ENCODE results near the gene ESYT2.

Gene ESYT2

DNA sequence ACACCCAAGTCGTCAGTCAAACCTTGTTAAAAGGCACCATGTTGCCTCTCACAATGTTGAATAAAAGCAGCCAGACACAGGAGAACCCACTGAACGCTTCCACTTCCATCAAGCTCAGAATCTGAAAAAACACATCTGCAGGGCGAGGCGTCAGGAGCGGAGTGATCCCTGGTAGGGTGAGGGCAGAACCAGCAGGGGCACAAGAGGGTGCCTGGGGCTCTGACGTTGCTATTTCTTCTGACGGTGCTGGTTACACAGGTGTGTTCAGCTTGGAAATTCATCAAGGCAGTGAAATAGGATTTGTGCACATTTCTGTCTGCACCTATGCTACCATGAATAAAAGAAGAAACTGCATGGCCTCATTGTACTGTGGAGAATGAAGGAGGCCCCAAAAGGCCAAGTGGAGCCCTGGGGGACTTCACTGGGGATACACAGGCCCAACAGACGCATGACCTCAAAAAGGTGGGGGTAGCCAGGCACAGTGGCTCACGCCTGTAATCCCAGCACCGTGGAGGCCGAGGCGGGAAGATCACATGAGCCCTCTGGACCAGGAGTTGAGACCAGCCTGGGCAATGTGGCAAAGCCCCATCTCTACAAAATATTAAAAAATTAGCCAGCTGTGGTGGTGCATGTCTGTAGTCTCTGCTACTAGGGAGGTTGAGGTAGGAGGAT lies 105.5 kb downstream of the ESYT2 start:
- Histone ChIP-seq H3K27ac (ENCODE audit: poor library complexity, severe bottlenecking) (no peak overlapping the region), H3K4me3 (ENCODE audit: severe bottlenecking) (no peak overlapping the region), H3K27me3 (ENCODE audit: insufficient read depth, poor library complexity, severe bottlenecking) (no peaks in the 10 kb centered on the region), H3K9me3 (ENCODE audit: severe bottlenecking) (no peaks in the 10 kb centered on the region), H3K4me1 (ENCODE audit: insufficient read depth, poor library complexity, severe bottlenecking) (no peaks in the 10 kb centered on the region), H3K36me3 (ENCODE audit: low read depth) (no peaks in the 10 kb centered on the region)
- peak; percentile 15 for ATAC-seq (ENCODE audit: low read depth)
- TF ChIP-seq, protein P1, sequence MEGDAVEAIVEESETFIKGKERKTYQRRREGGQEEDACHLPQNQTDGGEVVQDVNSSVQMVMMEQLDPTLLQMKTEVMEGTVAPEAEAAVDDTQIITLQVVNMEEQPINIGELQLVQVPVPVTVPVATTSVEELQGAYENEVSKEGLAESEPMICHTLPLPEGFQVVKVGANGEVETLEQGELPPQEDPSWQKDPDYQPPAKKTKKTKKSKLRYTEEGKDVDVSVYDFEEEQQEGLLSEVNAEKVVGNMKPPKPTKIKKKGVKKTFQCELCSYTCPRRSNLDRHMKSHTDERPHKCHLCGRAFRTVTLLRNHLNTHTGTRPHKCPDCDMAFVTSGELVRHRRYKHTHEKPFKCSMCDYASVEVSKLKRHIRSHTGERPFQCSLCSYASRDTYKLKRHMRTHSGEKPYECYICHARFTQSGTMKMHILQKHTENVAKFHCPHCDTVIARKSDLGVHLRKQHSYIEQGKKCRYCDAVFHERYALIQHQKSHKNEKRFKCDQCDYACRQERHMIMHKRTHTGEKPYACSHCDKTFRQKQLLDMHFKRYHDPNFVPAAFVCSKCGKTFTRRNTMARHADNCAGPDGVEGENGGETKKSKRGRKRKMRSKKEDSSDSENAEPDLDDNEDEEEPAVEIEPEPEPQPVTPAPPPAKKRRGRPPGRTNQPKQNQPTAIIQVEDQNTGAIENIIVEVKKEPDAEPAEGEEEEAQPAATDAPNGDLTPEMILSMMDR (IDR thresholded peaks at IDR 0.05; ENCODE audit: poor library complexity, severe bottlenecking): no peak
- DNase-seq (ENCODE audit: low spot score): no peak

DNA sequence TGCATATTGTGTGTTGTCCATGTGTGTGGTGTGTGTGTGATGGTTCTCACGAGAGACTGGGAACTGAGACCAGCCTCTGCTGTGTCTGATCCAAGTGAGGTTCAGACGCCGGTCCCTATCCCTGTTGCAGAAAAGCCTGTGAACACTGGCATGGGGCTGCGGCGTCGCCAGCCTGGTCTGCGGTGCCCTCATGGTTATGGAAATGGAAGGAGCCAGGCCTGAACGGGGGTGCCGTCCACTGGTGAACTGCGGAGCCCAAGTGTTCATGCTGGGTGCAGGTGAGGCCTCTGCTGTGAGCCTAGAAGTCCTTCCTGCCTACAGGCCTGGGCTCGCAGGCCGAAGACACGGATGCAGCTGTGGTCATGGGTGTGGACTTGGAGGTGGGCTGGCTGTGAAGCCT lies 106.0 kb downstream of the ESYT2 start:
- ATAC-seq (ENCODE audit: low read depth): peak; percentile 48; the same call in 2 of the 3 replicates
- TF ChIP-seq, protein P1 (IDR thresholded peaks at IDR 0.05; ENCODE audit: poor library complexity, severe bottlenecking): no peak
- no peaks in the 10 kb centered on the region for H3K4me1 ChIP-seq (ENCODE audit: insufficient read depth, poor library complexity, severe bottlenecking)
- no peak overlapping the region for H3K27ac ChIP-seq (ENCODE audit: poor library complexity, severe bottlenecking)
- no peak overlapping the region for H3K4me3 ChIP-seq (ENCODE audit: severe bottlenecking)
- no peaks in the 10 kb centered on the region for H3K36me3 ChIP-seq (ENCODE audit: low read depth)
- no peaks in the 10 kb centered on the region for H3K27me3 ChIP-seq (ENCODE audit: insufficient read depth, poor library complexity, severe bottlenecking)
- H3K9me3 ChIP-seq (ENCODE audit: severe bottlenecking): no peaks in the 10 kb centered on the region
- DNase-seq (ENCODE audit: low spot score): no peak

GRCh38 chr7:158722574-158723237 lies 106.6 kb downstream of the ESYT2 start:
- TF ChIP-seq, protein P1 (IDR thresholded peaks at IDR 0.05; ENCODE audit: poor library complexity, severe bottlenecking): no peak
- no peak for ATAC-seq (ENCODE audit: low read depth)
- no peak overlapping the region for H3K4me3 ChIP-seq (ENCODE audit: severe bottlenecking)

DNA sequence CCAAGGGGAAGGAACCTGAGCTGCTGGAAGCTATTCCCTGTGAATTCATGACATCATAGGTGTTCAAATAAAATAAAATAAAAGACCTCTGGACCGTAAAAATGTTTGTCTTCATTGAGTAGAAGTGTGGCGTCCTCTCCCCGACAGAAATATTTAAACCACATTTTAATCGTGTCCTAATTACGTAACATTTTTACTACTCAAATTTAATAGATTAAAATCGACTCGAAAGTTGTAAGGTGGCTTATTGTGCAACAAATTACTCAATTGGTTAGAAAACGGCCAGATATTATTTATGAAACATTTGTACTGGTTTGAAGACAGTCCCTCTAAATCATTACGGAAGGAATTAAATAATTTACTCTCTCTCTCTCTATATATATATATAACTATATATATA lies 109.2 kb downstream of the ESYT2 start:
- H3K27ac ChIP-seq (ENCODE audit: poor library complexity, severe bottlenecking): no peak overlapping the region
- H3K4me3 ChIP-seq (ENCODE audit: severe bottlenecking): no peak overlapping the region
- H3K4me1 ChIP-seq (ENCODE audit: insufficient read depth, poor library complexity, severe bottlenecking): no peaks in the 10 kb centered on the region
- no peak for DNase-seq (ENCODE audit: low spot score)
- ATAC-seq (ENCODE audit: low read depth): no peak
- no peaks in the 10 kb centered on the region for H3K36me3 ChIP-seq (ENCODE audit: low read depth)
- H3K9me3 ChIP-seq (ENCODE audit: severe bottlenecking): no peaks in the 10 kb centered on the region
- TF ChIP-seq, protein P1 (IDR thresholded peaks at IDR 0.05; ENCODE audit: poor library complexity, severe bottlenecking): no peak
- H3K27me3 ChIP-seq (ENCODE audit: insufficient read depth, poor library complexity, severe bottlenecking): no peaks in the 10 kb centered on the region

More at GRCh38 chr7:158722574-158723237, 106.6 kb downstream of the ESYT2 start:
- Histone ChIP-seq H3K9me3 (ENCODE audit: severe bottlenecking) (no peaks in the 10 kb centered on the region), H3K36me3 (ENCODE audit: low read depth) (no peaks in the 10 kb centered on the region), H3K27me3 (ENCODE audit: insufficient read depth, poor library complexity, severe bottlenecking) (no peaks in the 10 kb centered on the region), H3K4me1 (ENCODE audit: insufficient read depth, poor library complexity, severe bottlenecking) (no peaks in the 10 kb centered on the region), H3K27ac (ENCODE audit: poor library complexity, severe bottlenecking) (no peak overlapping the region)
- no peak for DNase-seq (ENCODE audit: low spot score)

GRCh38 chr7:158716802-158717201 lies 112.5 kb downstream of the ESYT2 start:
- Histone ChIP-seq H3K4me3 (ENCODE audit: severe bottlenecking) (no peak overlapping the region), H3K27me3 (ENCODE audit: insufficient read depth, poor library complexity, severe bottlenecking) (no peaks in the 10 kb centered on the region), H3K9me3 (ENCODE audit: severe bottlenecking) (no peaks in the 10 kb centered on the region), H3K27ac (ENCODE audit: poor library complexity, severe bottlenecking) (no peak overlapping the region), H3K4me1 (ENCODE audit: insufficient read depth, poor library complexity, severe bottlenecking) (no peaks in the 10 kb centered on the region), H3K36me3 (ENCODE audit: low read depth) (no peaks in the 10 kb centered on the region)
- ATAC-seq (ENCODE audit: low read depth) (no peak), DNase-seq (ENCODE audit: low spot score) (no peak)
- TF ChIP-seq, protein P1 (IDR thresholded peaks at IDR 0.05; ENCODE audit: poor library complexity, severe bottlenecking): no peak

Data from RWPE2 (cell line).